Vagina (tissue), 2 donors: ENCODE results near the gene ZKSCAN4. TPM values are rescaled to one million over a fixed set of nuclear protein-coding genes. Genes with fewer than 3 reads are reported as not detected.
A peak's percentile ranks its signal among the peaks of the same experiment; 100 is the strongest.

Experiments
- DNase-seq, 2 donors: peaks; one replicate each; pipeline ENCODE4 v3.0.0-alpha.2; 2017; ENCODE audit errors: extremely low spot score in 2 of 2
- H3K27ac ChIP-seq: fragments of 200-600 bp; sonication (generic); one replicate; pipeline ENCODE4 v1.5.1; 2019
- H3K27me3 ChIP-seq: fragments of 200-600 bp; sonication (generic); one replicate; pipeline ENCODE4 v1.5.1; 2019
- H3K36me3 ChIP-seq, 2 donors: fragments of 200-600 bp; sonication (generic); one replicate each; pipeline ENCODE4 v1.5.1; 2017 to 2019
- H3K4me1 ChIP-seq: fragments of 200-600 bp; sonication (generic); one replicate; pipeline ENCODE4 v1.5.1; 2019
- H3K4me3 ChIP-seq, 2 donors: fragments of 200-600 bp; sonication (generic); 1 replicate in 1 of 2; 2 replicates in 1 of 2; pipeline ENCODE4 v1.5.1; 2016 to 2019
- H3K9me3 ChIP-seq: fragments of 200-600 bp; sonication (generic); one replicate; pipeline ENCODE4 v1.5.1; 2019
- POLR2A ChIP-seq, 2 donors: fragments of 450-650 bp; IDR thresholded peaks; one replicate each; pipeline ENCODE4 v1.6.1; 2017; ENCODE audit warnings: antibody characterized with exemption in 2 of 2, mild to moderate bottlenecking in 2 of 2, moderate library complexity in 2 of 2
- POLR2AphosphoS5 ChIP-seq, 2 donors: sonication (generic); formaldehyde crosslinking; IDR thresholded peaks; one replicate each; pipeline ENCODE4 v1.9.0; 2017; ENCODE audit warnings: antibody characterized with exemption in 2 of 2, mild to moderate bottlenecking in 2 of 2, low read depth in 1 of 2; ENCODE audit not compliant: insufficient read depth in 1 of 2
- intact Hi-C: fragments of 100-400 bp; cut with DNase I; formaldehyde crosslinking; loops from one replicate; pipeline ENCODE4 v1.15.1; 2023
- total RNA-seq: library from RNA; depleted of rRNA; stranded (reverse); fragments of >200 nt; gene quantifications from one replicate; pipeline ENCODE4 v1.2.3, GENCODE V29; 2016
- TF ChIP-seq, protein P1 (sequence below), 3 experiments: fragments of 450-650 bp in 2 of 3; fragments of 200-600 bp in 1 of 3; sonication (generic) in 1 of 3; IDR thresholded peaks; one replicate each; pipeline ENCODE4 v1.5.1; 2017 to 2019; ENCODE audit warnings: antibody characterized with exemption in 3 of 3, mild to moderate bottlenecking in 2 of 3, moderate library complexity in 2 of 3

Gene ZKSCAN4
- total RNA-seq, 1 donor from 2014 or later, result 5.9 TPM

- TF ChIP-seq POLR2AphosphoS5 (IDR thresholded peaks at IDR 0.05; ENCODE audit: insufficient read depth in 1 of 2, low read depth in 1 of 2), result no peak
- TF ChIP-seq, protein P1, sequence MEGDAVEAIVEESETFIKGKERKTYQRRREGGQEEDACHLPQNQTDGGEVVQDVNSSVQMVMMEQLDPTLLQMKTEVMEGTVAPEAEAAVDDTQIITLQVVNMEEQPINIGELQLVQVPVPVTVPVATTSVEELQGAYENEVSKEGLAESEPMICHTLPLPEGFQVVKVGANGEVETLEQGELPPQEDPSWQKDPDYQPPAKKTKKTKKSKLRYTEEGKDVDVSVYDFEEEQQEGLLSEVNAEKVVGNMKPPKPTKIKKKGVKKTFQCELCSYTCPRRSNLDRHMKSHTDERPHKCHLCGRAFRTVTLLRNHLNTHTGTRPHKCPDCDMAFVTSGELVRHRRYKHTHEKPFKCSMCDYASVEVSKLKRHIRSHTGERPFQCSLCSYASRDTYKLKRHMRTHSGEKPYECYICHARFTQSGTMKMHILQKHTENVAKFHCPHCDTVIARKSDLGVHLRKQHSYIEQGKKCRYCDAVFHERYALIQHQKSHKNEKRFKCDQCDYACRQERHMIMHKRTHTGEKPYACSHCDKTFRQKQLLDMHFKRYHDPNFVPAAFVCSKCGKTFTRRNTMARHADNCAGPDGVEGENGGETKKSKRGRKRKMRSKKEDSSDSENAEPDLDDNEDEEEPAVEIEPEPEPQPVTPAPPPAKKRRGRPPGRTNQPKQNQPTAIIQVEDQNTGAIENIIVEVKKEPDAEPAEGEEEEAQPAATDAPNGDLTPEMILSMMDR (IDR thresholded peaks at IDR 0.05), result no peak
- TF ChIP-seq POLR2A (IDR thresholded peaks at IDR 0.05), result no peak
- H3K36me3 ChIP-seq, result no peaks in the 10 kb centered on the region
- DNase-seq, result no peak
- no peaks in the 10 kb centered on the region for H3K9me3 ChIP-seq
- H3K27me3 ChIP-seq, result no peaks in the 10 kb centered on the region
- no peak overlapping the region for H3K27ac ChIP-seq
- intact Hi-C loops, result no loop called here
- H3K4me1 ChIP-seq, result peaks cover 30% of the 10 kb centered on the region
- H3K4me3 ChIP-seq, result no peak overlapping the region
Observed at GRCh38 chr6:28263922-28264321, 11.9 kb upstream of the ZKSCAN4 start.

- Histone ChIP-seq H3K4me3 (peak within 1 kb of the TSS; percentile 39 to 50), H3K9me3 (no peaks in the 10 kb centered on the region), H3K36me3 (no peaks in the 10 kb centered on the region), H3K27me3 (no peaks in the 10 kb centered on the region), H3K27ac (no peak within 1 kb of the TSS), H3K4me1 (peaks cover 11% of the 10 kb centered on the region)
- no peak for DNase-seq
- intact Hi-C loops, result no loop called here
- TF ChIP-seq, protein P1 (IDR thresholded peaks at IDR 0.05), result no peak
- peak in 1 of 2 donors; percentile 65 for TF ChIP-seq POLR2AphosphoS5 (IDR thresholded peaks at IDR 0.05; ENCODE audit: insufficient read depth in 1 of 2, low read depth in 1 of 2)
- no peak for TF ChIP-seq POLR2A (IDR thresholded peaks at IDR 0.05)
Observed at GRCh38 chr6:28258877-28259777, 7.1 kb upstream of the ZKSCAN4 start, which contains the start of gene NKAPL. TSS of gene NKAPL (plus strand) at chr6:28259297. CDS start at chr6:28259372, 75 bp downstream.

DNA sequence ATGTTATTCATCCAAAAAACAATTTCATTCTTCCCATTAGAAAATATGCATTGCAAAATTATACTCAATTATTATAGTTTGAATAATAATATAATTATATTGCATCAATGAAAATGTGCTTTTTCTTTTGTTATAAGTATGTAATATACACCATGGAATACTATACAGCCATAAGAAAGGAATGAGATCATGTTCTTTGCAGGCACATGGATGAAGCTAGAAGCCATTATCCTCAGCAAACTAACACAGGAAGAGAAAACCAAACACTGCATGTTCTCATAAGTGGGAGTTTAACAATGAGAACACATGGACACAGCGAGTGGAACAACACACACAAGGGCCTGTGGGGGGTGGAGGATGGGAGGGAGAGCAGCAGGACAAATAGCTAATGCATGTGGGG, 5.0 kb upstream of the ZKSCAN4 start:
- H3K36me3 ChIP-seq, result no peaks in the 10 kb centered on the region
- H3K27me3 ChIP-seq, result no peaks in the 10 kb centered on the region
- DNase-seq, result no peak
- no peak overlapping the region for H3K27ac ChIP-seq
- no peak overlapping the region for H3K4me3 ChIP-seq
- intact Hi-C loops, result no loop called here
- no peak for TF ChIP-seq POLR2A (IDR thresholded peaks at IDR 0.05)
- TF ChIP-seq, protein P1 (IDR thresholded peaks at IDR 0.05), result no peak
- TF ChIP-seq POLR2AphosphoS5 (IDR thresholded peaks at IDR 0.05; ENCODE audit: insufficient read depth in 1 of 2, low read depth in 1 of 2), result no peak
- peaks cover 18% of the 10 kb centered on the region for H3K4me1 ChIP-seq
- no peaks in the 10 kb centered on the region for H3K9me3 ChIP-seq

- intact Hi-C loops, result no loop called here
- H3K4me3 ChIP-seq, result no peak overlapping the region
Observed at GRCh38 chr6:28254121-28254519, 2.1 kb upstream of the ZKSCAN4 start.

More at GRCh38 chr6:28254121-28254519, 2.1 kb upstream of the ZKSCAN4 start:
- no peak for TF ChIP-seq POLR2A (IDR thresholded peaks at IDR 0.05)
- TF ChIP-seq, protein P1 (IDR thresholded peaks at IDR 0.05), result no peak
- no peak for TF ChIP-seq POLR2AphosphoS5 (IDR thresholded peaks at IDR 0.05; ENCODE audit: insufficient read depth in 1 of 2, low read depth in 1 of 2)
- peaks cover 31% of the 10 kb centered on the region for H3K4me1 ChIP-seq
- no peaks in the 10 kb centered on the region for H3K27me3 ChIP-seq
- no peak overlapping the region for H3K27ac ChIP-seq
- no peak for DNase-seq
- no peaks in the 10 kb centered on the region for H3K9me3 ChIP-seq
- H3K36me3 ChIP-seq, result peaks cover 0 to 2% of the 10 kb centered on the region in 2 donors
